Skeletal muscle tissue (tissue), 4 donors: Measurements from ENCODE around the gene SPAAR. TPM values are rescaled to one million over a fixed set of nuclear protein-coding genes. Genes with fewer than 3 reads are reported as not detected.
A peak's percentile ranks its signal among the peaks of the same experiment; 100 is the strongest.

ENCODE experiments used
- H3K27ac ChIP-seq: one replicate; pipeline ENCODE4 v1.7.0; 2013; ENCODE audit warnings: mild to moderate bottlenecking, low read depth, low read length, inconsistent platforms
- H3K27me3 ChIP-seq, 3 donors: one replicate each; pipeline ENCODE4 v1.7.0; 2013; ENCODE audit warnings: low read length in 3 of 3; ENCODE audit not compliant: control insufficient read depth in 3 of 3, insufficient read depth in 3 of 3
- H3K36me3 ChIP-seq, 3 donors: one replicate each; pipeline ENCODE4 v1.7.0; 2013; ENCODE audit warnings: low read length in 3 of 3; ENCODE audit not compliant: control insufficient read depth in 3 of 3, insufficient read depth in 3 of 3
- H3K4me1 ChIP-seq, 3 donors: one replicate each; pipeline ENCODE4 v1.7.0; 2013; ENCODE audit warnings: low read length in 3 of 3, mild to moderate bottlenecking in 3 of 3; ENCODE audit not compliant: control insufficient read depth in 3 of 3, insufficient read depth in 3 of 3
- H3K4me3 ChIP-seq, 3 donors: one replicate each; pipeline ENCODE4 v1.7.0; 2013; ENCODE audit warnings: low read length in 3 of 3
- H3K9ac ChIP-seq, 3 donors: one replicate each; pipeline ENCODE4 v1.7.0; 2013; ENCODE audit warnings: low read length in 3 of 3, mild to moderate bottlenecking in 3 of 3, moderate library complexity in 2 of 3, low read depth in 1 of 3
- H3K9me3 ChIP-seq, 3 donors: one replicate each; pipeline ENCODE4 v1.7.0; 2013; ENCODE audit warnings: low read length in 3 of 3; ENCODE audit not compliant: control insufficient read depth in 3 of 3
- total RNA-seq: library from RNA; depleted of rRNA; stranded (reverse); fragments of >200 nt; gene quantifications from one replicate; pipeline ENCODE4 v1.2.3, GENCODE V29; 2014
- donor health status: Osteomylitis.

SPAAR gene
- total RNA-seq, 1 donor from 2014 or later = 1.0 TPM

GRCh38 chr9:35918780-35919179 lies 9.5 kb downstream of the SPAAR start:
- H3K27ac ChIP-seq = peak overlapping the region; percentile 32
- peaks cover 9 to 20% (median 10%) of the 10 kb centered on the region in 3 donors for H3K4me1 ChIP-seq

GRCh38 chr9:35919212-35920008 lies 10.1 kb downstream of the SPAAR start:
- Histone ChIP-seq H3K4me1 (peaks cover 4 to 22% (median 10%) of the 10 kb centered on the region in 3 donors), H3K9me3 (no peaks in the 10 kb centered on the region), H3K4me3 (no peak overlapping the region), H3K27ac (peak overlapping the region; percentile 32), H3K9ac (no peak overlapping the region), H3K36me3 (no peaks in the 10 kb centered on the region), H3K27me3 (no peaks in the 10 kb centered on the region)

More at GRCh38 chr9:35918780-35919179, 9.5 kb downstream of the SPAAR start:
- H3K9ac ChIP-seq = no peak overlapping the region
- no peaks in the 10 kb centered on the region for H3K27me3 ChIP-seq
- no peaks in the 10 kb centered on the region for H3K36me3 ChIP-seq
- H3K4me3 ChIP-seq = no peak overlapping the region
- H3K9me3 ChIP-seq = no peaks in the 10 kb centered on the region

GRCh38 chr9:35920051-35920620 lies 10.8 kb downstream of the SPAAR start:
- H3K9ac ChIP-seq = no peak overlapping the region
- no peaks in the 10 kb centered on the region for H3K27me3 ChIP-seq
- no peaks in the 10 kb centered on the region for H3K9me3 ChIP-seq
- H3K4me3 ChIP-seq = no peak overlapping the region
- H3K4me1 ChIP-seq = peaks cover 9 to 25% (median 10%) of the 10 kb centered on the region in 3 donors
- peak overlapping the region; percentile 32 for H3K27ac ChIP-seq
- no peaks in the 10 kb centered on the region for H3K36me3 ChIP-seq

DNA sequence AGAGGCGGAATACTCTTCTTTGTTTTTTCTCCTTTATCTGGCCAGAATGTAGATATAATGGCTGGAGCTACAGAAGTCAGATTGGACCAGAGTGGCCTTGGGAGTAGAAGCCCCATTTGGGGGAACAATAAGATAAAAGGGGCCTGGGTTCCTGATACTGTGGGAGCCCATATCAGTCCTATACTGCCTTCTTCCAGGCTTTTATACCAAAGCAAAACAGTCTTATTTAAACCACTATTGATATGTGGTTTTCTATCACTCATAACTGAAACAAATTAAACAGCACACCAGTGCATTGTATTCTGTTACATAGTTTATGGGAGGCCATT lies 14.3 kb downstream of the SPAAR start:
- H3K9me3 ChIP-seq = no peaks in the 10 kb centered on the region
- H3K36me3 ChIP-seq = no peaks in the 10 kb centered on the region
- H3K27me3 ChIP-seq = peaks cover 0 to 3% (median 0%) of the 10 kb centered on the region in 3 donors
- H3K4me3 ChIP-seq = no peak overlapping the region
- peak overlapping the region; percentile 64 for H3K27ac ChIP-seq
- H3K9ac ChIP-seq = no peak overlapping the region
- H3K4me1 ChIP-seq = peaks cover 6 to 12% (median 10%) of the 10 kb centered on the region in 3 donors

- Histone ChIP-seq H3K4me3 (no peak overlapping the region), H3K27ac (peak overlapping the region; percentile 64), H3K36me3 (no peaks in the 10 kb centered on the region), H3K27me3 (peaks cover 0 to 3% (median 0%) of the 10 kb centered on the region in 3 donors), H3K4me1 (peaks cover 6 to 11% (median 9%) of the 10 kb centered on the region in 3 donors), H3K9ac (peak overlapping the region in 1 of 3 donors; percentile 10), H3K9me3 (no peaks in the 10 kb centered on the region)
These were observed 14.9 kb downstream of the SPAAR start for GRCh38 chr9:35923927-35924763.

GRCh38 chr9:35928591-35929452 lies 19.5 kb downstream of the SPAAR start:
- Histone ChIP-seq H3K9me3 (no peaks in the 10 kb centered on the region), H3K4me1 (peaks cover 6 to 7% (median 6%) of the 10 kb centered on the region in 3 donors), H3K4me3 (no peak overlapping the region), H3K27ac (no peak overlapping the region), H3K27me3 (peaks cover 0 to 3% (median 0%) of the 10 kb centered on the region in 3 donors), H3K36me3 (no peaks in the 10 kb centered on the region), H3K9ac (no peak overlapping the region)

- Histone ChIP-seq H3K27me3 (peaks cover 0 to 3% (median 0%) of the 10 kb centered on the region in 3 donors), H3K27ac (no peak overlapping the region), H3K9ac (no peak overlapping the region), H3K4me1 (peaks cover 5 to 6% (median 6%) of the 10 kb centered on the region in 3 donors), H3K9me3 (no peaks in the 10 kb centered on the region), H3K4me3 (no peak overlapping the region), H3K36me3 (no peaks in the 10 kb centered on the region)
These were observed 20.1 kb downstream of the SPAAR start for GRCh38 chr9:35929453-35929718.

- H3K4me1 ChIP-seq = peaks cover 0 to 6% (median 2%) of the 10 kb centered on the region in 3 donors
- no peak overlapping the region for H3K4me3 ChIP-seq
- peaks cover 0 to 3% (median 0%) of the 10 kb centered on the region in 3 donors for H3K27me3 ChIP-seq
- H3K27ac ChIP-seq = no peak overlapping the region
- H3K9me3 ChIP-seq = no peaks in the 10 kb centered on the region
- H3K36me3 ChIP-seq = no peaks in the 10 kb centered on the region
- no peak overlapping the region for H3K9ac ChIP-seq
These were observed 21.2 kb downstream of the SPAAR start for GRCh38 chr9:35930521-35930920.

DNA sequence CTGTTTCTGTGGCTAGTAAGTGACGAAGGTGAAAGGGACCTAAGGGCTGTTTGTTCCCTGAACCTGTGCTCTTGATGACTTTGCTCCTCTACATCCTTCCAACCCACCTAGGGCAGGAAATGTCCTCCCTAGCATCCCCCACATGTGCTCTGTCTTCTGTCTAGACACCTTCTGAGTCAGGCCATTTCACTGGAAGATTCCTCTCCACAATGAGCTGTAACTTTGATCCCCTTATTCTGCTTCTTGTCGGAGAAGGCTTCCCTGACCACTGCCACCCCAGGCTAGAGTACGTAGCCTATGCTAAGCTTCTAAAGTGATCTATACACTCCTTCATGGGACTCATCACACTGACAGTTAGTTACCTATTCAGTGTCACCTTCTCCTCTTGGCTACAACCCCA lies 21.7 kb downstream of the SPAAR start:
- H3K9me3 ChIP-seq = no peaks in the 10 kb centered on the region
- peaks cover 0 to 3% (median 0%) of the 10 kb centered on the region in 3 donors for H3K27me3 ChIP-seq

More for the DNA sequence above, 21.7 kb downstream of the SPAAR start:
- no peak overlapping the region for H3K4me3 ChIP-seq
- no peak overlapping the region for H3K27ac ChIP-seq
- H3K4me1 ChIP-seq = peaks cover 0 to 6% (median 2%) of the 10 kb centered on the region in 3 donors
- H3K36me3 ChIP-seq = no peaks in the 10 kb centered on the region
- H3K9ac ChIP-seq = no peak overlapping the region
